OCI-LY3 (cell line): ENCODE data around the gene ORM1.

ENCODE experiments used
- H2AFZ ChIP-seq: fragments of 200-600, 300-600 bp; shearing (Covaris generic); 2 replicates; pipeline ENCODE4 v1.6.0; 2014; ENCODE audit warnings: antibody characterized with exemption, low read depth, low read length
- H3K27ac ChIP-seq: fragments of 200-600, 300-600 bp; sonication (generic); 2 replicates; pipeline ENCODE4 v1.5.1; 2014; ENCODE audit warnings: mild to moderate bottlenecking, low read length, moderate library complexity, mixed read lengths
- H3K27me3 ChIP-seq: fragments of 200-600, 300-600 bp; sonication (generic); 2 replicates; pipeline ENCODE4 v1.6.1; 2014; ENCODE audit warnings: low read depth, low read length, mixed read lengths
- H3K36me3 ChIP-seq: fragments of 200-600, 300-600 bp; sonication (generic); replicated peaks from 2 replicates; pipeline ENCODE3; 2014; ENCODE audit warnings: low read depth, low read length, mixed read lengths
- H3K4me1 ChIP-seq: fragments of 300-600, 200-600 bp; sonication (generic); 2 replicates; pipeline ENCODE4 v1.6.1; 2014; ENCODE audit warnings: low read length, mixed read lengths
- H3K4me2 ChIP-seq: fragments of 200-600, 300-600 bp; sonication (generic); 2 replicates; pipeline ENCODE4 v1.6.1; 2014; ENCODE audit warnings: low read length, mixed read lengths
- H3K4me3 ChIP-seq: fragments of 300-600, 200-600 bp; sonication (generic); 2 replicates; pipeline ENCODE4 v1.5.1; 2014; ENCODE audit warnings: antibody characterized with exemption, mild to moderate bottlenecking, low read length, moderate library complexity
- H3K79me2 ChIP-seq: fragments of 300-600, 200-600 bp; shearing (Covaris generic); 2 replicates; pipeline ENCODE4 v1.6.1; 2014; ENCODE audit warnings: mild to moderate bottlenecking, low read length, mixed read lengths
- H3K9ac ChIP-seq: fragments of 300-600, 200-600 bp; shearing (Covaris generic); 2 replicates; pipeline ENCODE4 v1.6.0; 2014; ENCODE audit warnings: mild to moderate bottlenecking, low read length, moderate library complexity
- H3K9me3 ChIP-seq: fragments of 200-600, 300-600 bp; shearing (Covaris generic); 2 replicates; pipeline ENCODE4 v1.6.1; 2014; ENCODE audit warnings: low read length, mixed read lengths; ENCODE audit not compliant: insufficient read depth
- H4K20me1 ChIP-seq: fragments of 200-600, 300-600 bp; sonication (generic); 2 replicates; pipeline ENCODE4 v1.6.1; 2016; ENCODE audit warnings: low read length, mixed read lengths; ENCODE audit not compliant: insufficient read depth
- CTCF ChIP-seq: fragments of 200-600, 300-600 bp; sonication (generic); IDR thresholded peaks from 2 replicates; pipeline ENCODE4 v1.5.1; 2014; ENCODE audit warnings: antibody characterized with exemption, low read length, low read depth
- EZH2phosphoT487 ChIP-seq: fragments of 200-600 bp; shearing (Covaris generic); IDR thresholded peaks from 2 replicates; pipeline ENCODE4 v1.6.1; 2018; ENCODE audit warnings: antibody characterized with exemption, mixed run types, low read depth

Gene ORM1

GRCh38 chr9:114373960-114374730, 51.2 kb downstream of the ORM1 start:
- Histone ChIP-seq H3K27me3 (no peaks in the 10 kb centered on the region), H3K4me2 (peak overlapping the region; percentile 65; the same call in 1 of the 2 replicates), H3K9me3 (no peaks in the 10 kb centered on the region), H4K20me1 (peaks cover 19% of the 10 kb centered on the region; the same call in 1 of the 2 replicates), H3K4me3 (no peak overlapping the region), H3K36me3 (peaks cover 73% of the 10 kb centered on the region), H3K27ac (peak overlapping the region; percentile 96), H3K79me2 (peaks cover 82% of the 10 kb centered on the region), H2AFZ (no peak overlapping the region), H3K4me1 (peaks cover 72% of the 10 kb centered on the region), H3K9ac (peak overlapping the region; percentile 88; the same call in 1 of the 2 replicates)
- TF ChIP-seq CTCF (no peak), EZH2phosphoT487 (no peak)

DNA sequence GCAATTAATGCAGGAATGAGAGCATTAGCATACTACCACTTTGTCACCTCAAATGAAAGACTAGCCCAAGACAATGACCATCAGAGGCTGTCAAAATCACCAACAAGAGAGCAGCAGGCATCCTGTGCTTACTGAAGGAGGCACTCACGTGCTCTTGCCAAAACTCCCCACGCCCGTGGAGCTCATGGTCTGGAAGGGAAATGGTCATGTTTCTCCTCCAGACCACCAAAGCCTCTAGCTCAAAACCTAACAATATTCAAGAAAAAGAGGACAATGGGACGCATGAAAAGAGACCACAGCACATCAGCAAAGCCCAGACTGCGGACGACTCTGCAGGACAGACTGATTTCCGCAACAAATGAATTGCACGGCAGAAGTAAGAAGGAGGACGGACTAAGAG, 52.0 kb downstream of the ORM1 start:
- Histone ChIP-seq H3K4me3 (no peak overlapping the region), H3K36me3 (peaks cover 73% of the 10 kb centered on the region), H3K27me3 (no peaks in the 10 kb centered on the region), H3K9ac (no peak overlapping the region), H3K4me2 (no peak overlapping the region), H3K27ac (peak overlapping the region; percentile 96), H4K20me1 (peaks cover 26% of the 10 kb centered on the region; the same call in 1 of the 2 replicates), H2AFZ (no peak overlapping the region), H3K79me2 (peaks cover 82% of the 10 kb centered on the region), H3K9me3 (no peaks in the 10 kb centered on the region), H3K4me1 (peaks cover 64% of the 10 kb centered on the region)
- TF ChIP-seq CTCF: no peak

GRCh38 chr9:114375386-114376175, 52.7 kb downstream of the ORM1 start:
- Histone ChIP-seq H3K4me1 (peaks cover 58% of the 10 kb centered on the region), H3K27me3 (no peaks in the 10 kb centered on the region), H3K4me3 (no peak overlapping the region), H3K27ac (peak overlapping the region; percentile 96), H2AFZ (no peak overlapping the region), H3K4me2 (no peak overlapping the region), H3K79me2 (peaks cover 83% of the 10 kb centered on the region), H3K9me3 (no peaks in the 10 kb centered on the region), H3K9ac (no peak overlapping the region), H3K36me3 (peaks cover 75% of the 10 kb centered on the region), H4K20me1 (peaks cover 28% of the 10 kb centered on the region; the same call in 1 of the 2 replicates)
- TF ChIP-seq CTCF: no peak
- TF ChIP-seq EZH2phosphoT487: no peak
